OCI-M1 (cell line): ENCODE data around the gene ZBTB34.
"Not testable (repeated sequence)": the region's sequence is repeated elsewhere in the genome, so short reads cannot be mapped to it uniquely, and the experiment has no call there.

ENCODE experiments used
- DNase-seq: peaks from one replicate; lab custom pipeline; 2025; lab: John Stamatoyannopoulos, UW

ZBTB34 gene, protein sequence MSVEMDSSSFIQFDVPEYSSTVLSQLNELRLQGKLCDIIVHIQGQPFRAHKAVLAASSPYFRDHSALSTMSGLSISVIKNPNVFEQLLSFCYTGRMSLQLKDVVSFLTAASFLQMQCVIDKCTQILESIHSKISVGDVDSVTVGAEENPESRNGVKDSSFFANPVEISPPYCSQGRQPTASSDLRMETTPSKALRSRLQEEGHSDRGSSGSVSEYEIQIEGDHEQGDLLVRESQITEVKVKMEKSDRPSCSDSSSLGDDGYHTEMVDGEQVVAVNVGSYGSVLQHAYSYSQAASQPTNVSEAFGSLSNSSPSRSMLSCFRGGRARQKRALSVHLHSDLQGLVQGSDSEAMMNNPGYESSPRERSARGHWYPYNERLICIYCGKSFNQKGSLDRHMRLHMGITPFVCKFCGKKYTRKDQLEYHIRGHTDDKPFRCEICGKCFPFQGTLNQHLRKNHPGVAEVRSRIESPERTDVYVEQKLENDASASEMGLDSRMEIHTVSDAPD

DNA sequence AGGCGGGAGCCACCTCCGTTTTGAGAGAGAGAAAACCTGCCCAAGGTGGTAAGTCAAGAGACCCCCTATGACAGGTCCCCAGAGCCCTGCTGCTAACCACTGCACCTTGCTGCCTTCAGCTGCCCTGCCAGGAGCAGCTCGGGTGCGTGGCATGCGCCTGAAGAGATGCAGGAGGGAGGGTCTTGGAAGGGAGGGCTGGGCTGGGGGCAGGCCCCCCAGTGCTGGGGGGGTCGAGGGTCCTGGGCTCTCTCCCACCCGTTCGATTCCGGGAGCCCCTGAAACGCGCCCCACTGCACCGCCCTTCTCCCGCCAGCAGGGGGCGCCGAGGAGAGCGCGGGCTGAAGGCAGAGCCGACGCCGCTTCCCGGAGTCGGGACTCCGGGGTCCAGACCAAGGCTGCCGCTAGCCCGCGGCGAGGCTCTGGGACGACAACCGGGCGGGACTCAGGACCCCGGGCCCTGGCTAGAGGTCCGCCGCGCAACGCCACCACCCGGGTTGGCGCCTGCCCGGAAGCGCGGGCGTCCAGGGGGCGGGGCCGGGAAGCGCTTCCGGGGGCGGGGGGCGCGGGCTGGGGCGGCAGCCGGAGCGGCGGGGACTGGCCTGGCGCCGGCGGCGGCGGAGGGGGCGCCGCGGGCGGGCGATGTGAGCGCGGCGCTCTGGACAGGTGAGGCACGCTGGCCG lies at the start of gene ZBTB34:
Gene ZBTB34 (plus strand): TSS at position 563 of the 680 bp plus-strand sequence. CDS start 18,761 bp downstream, outside the sequence.
- DNase-seq = peak; percentile 74

DNA sequence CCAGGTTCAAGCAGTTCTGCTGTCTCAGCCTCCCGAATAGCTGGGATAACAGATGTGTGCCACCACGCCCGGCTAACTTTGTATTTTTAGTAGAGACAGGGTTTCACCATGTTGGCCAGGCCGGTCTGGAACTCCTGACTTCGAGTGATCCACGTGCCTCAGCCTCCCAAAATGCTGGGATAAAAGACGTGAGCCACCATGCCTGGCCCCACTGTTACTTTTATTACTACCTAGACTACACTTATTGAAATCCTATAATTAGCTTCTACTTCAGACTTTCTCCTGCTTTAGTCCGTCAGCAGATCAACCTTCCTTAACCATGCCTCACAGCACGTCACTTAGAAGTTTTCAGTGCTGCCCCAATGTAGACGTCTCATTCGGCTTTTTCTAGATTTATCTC lies 47.4 kb upstream of the ZBTB34 start:
- DNase-seq = no peak

DNA sequence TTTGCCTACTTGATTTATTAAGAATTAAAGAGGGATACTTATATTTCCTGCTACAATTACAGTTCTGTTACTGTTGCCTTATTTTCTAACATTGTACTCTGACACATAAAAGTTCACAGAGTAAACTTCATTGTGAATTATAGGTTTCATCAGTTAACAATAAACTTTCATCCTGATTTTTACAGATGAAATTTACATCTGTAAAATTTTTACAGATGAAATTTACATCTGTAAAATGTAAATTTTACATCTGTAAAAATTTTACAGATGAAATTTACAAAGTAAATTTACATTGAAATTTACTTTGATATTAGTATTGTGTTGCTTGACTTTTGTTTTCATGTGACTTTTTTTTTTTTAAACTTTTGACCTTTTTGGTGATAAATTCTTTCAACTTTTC lies 46.3 kb upstream of the ZBTB34 start:
- DNase-seq = no peak

DNA sequence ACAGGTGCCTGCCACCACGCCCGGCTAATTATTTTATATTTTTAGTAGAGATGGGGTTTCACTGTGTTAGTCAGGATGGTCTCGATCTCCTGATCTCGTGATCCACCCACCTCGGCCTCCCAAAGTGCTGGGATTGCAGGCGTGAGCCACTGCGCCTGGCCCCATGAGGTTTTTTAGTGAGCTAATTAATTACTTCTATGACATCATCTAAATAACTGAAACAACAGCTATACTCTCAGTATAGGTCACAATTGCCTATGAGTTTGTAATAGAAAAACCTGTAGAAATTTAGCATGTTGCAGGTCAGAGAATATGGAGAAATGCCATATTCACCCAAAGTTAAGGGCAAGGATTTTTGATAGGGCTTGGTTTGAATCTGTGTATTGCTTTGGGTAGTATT lies 42.8 kb upstream of the ZBTB34 start:
- DNase-seq = not testable (repeated sequence)

DNA sequence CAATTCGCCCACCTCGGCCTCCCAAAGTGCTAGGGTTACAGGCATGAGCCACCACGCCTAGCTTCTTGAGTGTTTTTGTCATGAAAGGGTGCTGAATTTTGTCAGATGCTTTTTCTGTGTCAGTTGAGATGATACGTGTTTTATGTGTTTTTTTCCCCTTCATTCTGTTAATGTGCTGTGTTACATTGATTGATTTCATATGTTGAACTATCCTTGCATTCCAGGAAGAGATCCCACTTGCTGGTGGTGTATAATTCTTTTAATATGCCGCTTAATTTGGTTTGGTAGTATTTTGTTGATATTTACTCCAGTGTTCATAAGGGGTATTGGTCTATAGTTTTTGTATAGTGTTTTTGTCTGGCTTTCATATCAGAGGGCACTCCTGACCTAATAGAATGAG lies 42.0 kb upstream of the ZBTB34 start:
- no peak for DNase-seq

DNA sequence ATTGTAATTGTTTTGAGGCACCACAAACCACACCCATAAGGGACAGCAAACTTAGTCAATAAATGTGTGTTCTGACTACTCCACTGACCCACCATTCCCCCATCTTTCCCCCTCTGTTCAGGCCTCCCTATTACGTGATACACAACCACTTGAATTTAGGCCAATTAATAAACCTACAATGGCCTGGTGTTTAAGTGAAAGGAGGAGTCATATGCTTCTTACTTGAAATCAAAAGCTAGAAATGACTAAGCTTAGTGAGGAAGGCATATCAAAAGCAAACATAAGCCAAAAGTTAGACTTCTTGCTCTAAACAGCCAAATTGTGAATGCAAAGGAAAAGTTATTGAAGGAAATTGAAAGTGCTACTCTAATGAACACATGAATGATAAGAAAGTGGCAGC lies 41.0 kb upstream of the ZBTB34 start:
- DNase-seq = no peak

DNA sequence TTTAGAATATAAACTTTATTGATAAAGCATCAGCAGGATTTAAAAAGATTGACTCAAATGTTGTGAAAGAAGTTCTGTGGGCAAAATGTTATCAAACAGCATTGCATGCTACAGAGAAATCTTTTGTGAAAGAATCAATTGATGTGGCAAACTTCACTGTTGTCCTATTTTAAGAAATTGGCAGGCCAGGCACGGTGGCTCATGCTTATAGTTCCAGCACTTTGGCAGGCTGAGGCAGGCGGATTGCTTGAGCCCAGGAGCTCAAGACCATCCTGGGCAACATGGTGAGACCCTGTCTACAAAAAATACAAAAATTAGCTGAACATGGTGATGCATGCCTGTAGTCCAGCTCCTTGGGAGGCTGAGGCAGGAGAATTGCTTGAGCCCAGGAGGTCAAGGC lies 38.2 kb upstream of the ZBTB34 start:
- DNase-seq = no peak

DNA sequence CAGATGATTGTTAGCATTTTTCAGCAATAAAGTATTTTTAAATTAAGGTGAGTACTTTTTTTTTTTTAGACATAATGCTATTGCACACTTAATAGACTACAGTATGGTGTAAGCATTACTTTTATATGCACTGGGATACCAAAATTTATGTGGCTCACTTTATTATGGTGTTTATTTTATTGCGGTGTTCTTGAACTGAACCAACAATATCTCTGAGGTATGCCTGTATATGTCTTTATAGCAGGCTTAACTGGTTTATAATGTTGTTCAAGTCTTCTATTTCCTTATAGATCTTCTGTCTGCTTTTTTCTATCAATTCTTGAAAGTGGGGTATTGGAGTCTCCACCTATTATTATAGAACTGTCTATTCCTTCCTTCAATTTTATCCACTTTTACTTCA lies 37.6 kb upstream of the ZBTB34 start:
- DNase-seq = no peak

DNA sequence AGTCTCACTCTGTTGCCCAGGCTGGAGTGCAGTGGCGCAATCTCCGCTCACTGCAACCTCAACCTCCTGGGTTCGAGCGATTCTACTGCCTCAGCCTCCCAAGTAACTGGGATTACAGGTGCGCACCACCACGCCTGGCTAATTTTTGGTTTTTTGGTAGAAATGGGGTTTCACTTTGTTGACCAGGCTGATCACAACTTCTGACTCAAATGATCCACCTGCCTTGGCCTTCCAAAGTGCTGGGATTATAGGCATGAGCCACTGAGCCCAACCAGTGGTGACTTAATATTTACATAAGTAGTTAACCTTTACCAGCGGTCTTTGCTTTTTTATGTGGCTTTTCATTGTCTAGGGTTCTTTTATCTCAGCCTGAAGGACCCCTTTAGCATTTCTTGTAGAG lies 36.4 kb upstream of the ZBTB34 start:
- not testable (repeated sequence) for DNase-seq

DNA sequence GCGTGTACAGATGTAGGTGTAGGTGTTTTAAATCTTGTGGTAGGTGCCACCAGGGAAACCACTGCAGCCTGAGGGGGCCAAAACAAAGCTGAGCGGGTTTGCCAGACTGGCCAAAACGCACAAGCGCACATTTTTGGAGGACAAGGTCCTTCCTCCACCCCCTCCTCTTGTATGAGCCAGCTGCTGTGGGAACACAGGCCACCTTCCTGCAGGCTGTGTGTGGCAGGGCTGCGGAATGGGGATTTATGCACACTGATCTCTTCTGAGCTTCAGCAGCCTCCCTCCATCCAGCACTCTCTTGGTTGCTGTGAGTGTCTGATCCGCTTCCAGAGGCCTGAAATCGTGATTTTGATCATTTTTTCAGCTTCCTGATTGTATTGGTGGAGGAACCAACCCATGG lies 33.2 kb upstream of the ZBTB34 start:
- DNase-seq = no peak

DNA sequence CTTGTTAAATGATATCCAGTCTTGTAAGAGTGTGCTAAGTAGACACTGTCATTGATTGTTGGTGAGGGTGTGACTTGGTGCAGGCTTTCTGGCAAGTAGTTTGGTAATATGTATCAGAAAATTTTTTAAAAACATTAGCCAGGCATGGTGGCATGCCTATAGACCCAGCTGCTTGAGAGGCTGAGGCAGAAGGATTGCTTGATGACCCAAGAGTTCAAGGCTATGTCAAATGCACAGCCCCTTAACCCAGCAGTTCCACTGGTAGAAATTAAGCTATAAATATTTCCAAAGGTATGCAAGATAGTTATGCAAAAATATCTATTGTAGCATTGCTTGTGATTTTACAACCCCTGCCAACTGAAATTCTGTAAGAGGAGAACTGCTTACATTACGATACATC lies 31.4 kb upstream of the ZBTB34 start:
- DNase-seq = no peak

DNA sequence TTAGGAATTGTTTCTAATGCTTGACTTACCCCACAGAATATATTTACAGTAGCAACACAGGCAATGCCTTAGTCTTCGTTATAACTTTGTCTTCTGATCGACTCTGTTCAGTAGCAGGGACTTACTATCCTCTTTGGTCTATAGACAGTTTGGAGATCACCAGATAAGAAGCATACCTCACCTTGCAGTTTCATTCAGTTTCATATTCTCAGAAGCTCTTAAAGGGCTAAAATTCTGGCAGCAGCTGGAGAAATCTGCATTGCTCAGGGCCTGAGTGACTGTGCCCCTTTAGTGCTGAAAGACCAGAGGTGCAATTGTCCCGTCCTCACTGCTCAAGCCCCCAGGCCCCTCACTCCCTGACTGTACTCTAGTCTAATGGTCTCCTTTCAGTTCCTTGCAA lies 29.6 kb upstream of the ZBTB34 start:
- DNase-seq = no peak

DNA sequence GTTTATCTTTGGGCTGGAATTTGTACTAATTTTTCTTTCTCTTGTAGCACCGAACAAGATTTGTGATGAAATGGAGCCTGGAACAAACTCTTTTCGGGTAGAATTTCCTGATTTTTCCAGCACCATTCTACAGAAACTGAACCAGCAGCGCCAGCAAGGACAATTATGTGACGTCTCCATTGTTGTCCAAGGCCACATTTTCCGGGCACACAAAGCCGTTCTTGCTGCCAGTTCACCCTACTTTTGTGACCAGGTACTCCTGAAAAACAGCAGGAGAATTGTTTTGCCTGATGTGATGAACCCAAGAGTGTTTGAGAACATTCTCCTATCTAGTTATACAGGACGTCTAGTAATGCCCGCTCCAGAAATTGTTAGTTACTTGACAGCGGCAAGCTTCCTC lies 28.0 kb upstream of the ZBTB34 start:
- no peak for DNase-seq

DNA sequence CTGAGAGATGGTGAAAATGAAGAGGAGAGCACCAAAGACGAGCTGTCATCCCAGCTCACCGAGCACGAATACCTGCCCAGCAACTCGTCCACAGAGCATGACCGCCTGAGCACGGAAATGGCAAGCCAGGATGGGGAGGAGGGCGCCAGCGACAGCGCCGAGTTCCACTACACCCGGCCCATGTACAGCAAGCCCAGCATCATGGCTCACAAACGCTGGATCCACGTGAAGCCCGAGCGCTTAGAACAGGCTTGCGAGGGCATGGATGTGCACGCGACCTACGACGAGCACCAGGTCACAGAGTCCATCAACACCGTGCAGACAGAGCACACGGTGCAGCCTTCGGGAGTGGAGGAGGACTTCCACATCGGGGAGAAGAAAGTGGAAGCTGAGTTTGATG lies 27.4 kb upstream of the ZBTB34 start:
- no peak for DNase-seq

DNA sequence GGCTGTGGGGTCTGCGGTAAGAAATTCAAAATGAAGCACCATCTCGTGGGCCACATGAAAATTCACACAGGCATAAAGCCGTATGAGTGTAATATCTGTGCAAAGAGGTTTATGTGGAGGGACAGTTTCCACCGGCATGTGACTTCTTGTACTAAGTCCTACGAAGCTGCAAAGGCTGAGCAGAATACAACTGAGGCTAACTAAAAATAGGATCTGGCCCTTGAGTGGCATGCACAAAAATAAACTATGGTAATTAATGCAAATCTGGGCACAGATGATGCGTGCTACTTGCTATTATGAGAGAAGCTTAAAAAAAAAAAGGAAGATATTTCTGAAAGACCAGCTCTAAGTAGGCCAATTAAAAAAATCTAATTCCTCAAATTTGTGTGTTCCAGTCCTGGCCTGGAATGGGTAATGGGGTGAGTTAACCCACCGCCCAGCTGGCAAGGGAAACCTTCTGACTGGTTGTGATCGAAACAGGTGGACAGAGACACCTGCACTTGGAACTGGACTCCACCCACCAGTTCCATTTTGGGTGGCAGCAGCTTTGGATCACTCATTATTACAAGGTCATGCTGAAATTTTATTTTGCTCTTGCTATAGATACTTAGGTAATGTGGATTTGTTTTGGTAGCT lies 26.6 kb upstream of the ZBTB34 start:
- DNase-seq = no peak

DNA sequence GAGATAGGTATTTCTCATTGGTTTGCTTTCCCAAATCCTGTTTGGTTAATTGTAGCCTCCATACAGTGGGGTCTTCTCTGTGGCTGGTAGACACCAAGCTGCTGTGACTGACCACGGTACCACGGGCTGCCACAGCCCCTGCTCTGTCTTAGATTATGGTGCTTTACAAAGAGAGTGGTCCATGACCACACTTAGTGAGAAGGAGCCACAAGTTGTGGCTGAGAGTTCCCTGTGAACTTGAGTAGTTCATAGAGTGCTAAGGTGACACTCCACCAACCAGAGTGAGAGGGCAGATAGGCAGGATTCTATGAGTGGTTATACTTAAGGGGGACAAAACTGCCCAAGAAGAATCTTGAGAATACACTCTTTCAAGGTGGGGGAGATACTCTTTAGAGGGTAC lies 25.8 kb upstream of the ZBTB34 start:
- DNase-seq = no peak

DNA sequence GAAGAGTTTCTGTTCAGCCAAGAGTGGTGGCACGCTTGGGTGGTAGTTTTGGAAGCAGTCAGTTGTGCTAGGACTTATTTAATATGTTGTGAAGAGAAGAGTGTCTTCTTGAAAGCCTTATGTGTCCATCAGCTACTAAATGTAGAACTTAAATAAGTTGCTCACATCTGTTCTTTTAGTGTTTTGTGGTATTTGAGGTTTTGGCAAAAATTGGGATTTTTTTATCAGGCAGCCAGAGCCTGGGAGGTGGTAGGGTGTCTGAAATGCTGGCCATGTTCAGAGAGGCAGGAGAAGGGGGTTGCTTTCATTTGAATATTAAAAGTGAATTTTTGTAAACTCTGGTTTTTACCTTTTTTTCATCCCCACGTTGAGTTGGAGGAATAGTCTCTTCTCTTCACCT lies 24.2 kb upstream of the ZBTB34 start:
- DNase-seq = peak; percentile 17

DNA sequence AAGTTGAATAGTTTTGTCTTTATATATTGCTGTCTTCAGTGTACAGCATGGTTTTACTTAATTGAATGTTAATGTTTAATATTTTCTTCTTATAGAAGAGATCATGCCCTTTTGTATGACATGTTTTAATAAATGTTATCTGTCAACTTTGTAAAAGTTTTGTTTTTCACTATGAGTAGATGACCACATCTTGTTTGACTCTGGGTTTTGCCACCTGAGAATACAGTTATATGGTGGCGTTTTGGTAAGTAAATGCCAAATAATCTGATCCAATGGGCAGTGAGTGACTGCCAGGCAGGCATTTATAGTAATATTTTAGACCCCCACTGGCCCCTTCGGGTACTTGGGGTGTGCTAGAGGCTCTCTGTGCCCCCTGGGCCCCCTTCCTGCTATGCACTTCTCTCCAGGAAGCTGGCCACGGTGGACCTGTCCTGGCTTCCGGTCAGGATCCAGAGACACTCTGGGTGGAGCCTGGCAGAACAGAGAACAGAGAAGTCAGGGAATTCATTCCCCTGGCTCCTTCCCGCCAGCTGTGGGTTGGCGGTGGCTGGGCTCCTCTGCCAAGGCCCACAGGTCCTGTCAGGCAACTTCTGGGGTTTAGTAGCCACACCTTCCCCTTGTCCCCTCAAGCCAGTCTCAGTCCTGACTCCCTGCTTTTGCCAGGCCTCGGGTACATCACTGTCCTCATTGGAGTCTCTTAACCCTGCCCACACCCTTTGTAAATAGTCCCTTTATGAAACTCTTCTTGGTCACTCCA lies 22.2 kb upstream of the ZBTB34 start:
- DNase-seq = no peak

DNA sequence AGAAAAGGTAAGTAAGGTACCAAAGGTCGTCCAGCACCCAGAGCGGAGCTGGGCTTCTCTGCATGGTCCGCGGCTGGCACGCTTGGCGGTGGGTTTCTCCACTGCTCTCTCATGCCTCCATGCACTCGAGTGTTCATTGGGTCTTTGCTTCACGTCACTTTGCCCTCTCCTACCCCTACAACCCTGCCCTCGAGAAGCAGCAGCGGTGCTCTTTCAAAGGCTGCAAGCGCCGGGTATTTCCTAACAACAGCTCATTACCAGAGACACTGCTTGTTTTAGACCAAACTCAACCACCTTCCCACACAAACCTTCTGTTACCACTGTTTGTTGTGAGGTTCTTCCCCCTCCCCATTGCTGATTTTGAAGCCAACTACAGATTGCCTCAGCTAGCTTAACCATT lies 21.5 kb upstream of the ZBTB34 start:
- no peak for DNase-seq

DNA sequence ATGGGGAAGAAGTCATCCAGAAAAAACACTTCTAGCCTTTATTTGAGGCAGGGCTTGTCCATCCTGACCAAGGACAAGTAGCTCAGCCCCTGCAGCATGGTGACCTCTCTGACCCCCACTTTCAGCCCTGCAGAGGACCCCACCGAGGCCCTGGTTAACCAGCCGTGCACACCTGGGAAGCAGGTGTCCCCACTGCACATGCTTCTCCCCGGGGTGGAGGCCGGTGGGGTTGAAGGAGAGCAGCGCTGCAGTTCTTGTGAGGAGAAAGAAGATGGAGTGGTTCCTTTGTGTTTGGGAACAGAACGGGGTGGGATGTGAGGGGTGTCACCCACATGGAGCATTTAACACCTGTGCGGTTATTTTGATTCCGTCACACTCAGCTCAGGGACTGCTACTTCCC lies 21.1 kb upstream of the ZBTB34 start:
- no peak for DNase-seq

DNA sequence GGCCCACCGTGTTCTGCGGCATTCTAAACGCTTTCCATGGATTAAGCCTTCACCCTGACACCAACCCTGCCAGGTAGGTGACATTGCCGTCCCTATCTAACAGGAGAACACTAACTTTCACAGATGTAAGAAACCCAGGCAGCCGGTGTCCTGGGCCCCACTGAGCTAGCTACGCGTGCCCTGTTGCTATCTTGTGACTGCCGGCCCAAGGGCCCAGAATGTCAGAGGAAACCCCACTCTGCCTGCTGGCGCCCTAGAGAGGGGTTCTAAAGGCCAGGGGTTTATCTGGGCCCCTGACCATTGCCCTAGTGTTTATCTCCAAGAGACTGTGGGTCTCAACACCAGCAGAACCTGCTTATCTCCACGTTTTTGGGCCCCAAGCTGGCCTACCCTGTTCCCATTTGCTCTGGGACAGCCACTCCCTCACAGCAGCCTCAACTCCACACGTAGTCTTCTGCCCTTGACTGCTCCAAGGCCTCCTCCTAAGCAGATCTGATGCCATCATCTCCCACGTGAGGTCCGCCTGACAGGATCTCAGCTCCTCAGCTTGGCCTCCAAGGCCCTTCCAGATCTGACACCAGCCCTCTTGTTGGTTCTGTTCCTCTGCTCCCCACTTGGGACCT lies 18.1 kb upstream of the ZBTB34 start:
- DNase-seq = no peak
